ENCODE data around the gene PHLDA3.

The PHLDA3 gene

GRCh38 chr1:201501812-201502510 lies 33.0 kb upstream of the PHLDA3 start (continued):
- TF ChIP-seq ZBTB1 (tag by site-specific recombination; IDR thresholded peaks at IDR 0.05), result 0 out of 2 replicates have a peak, but pooled peaks have one; percentile 54
- TF ChIP-seq ZNF155 (tag by site-specific recombination; IDR thresholded peaks at IDR 0.05), result no peak
- TF ChIP-seq GLI2 (tag by site-specific recombination; IDR thresholded peaks at IDR 0.05; ENCODE audit: borderline replicate concordance, low read depth), result peak; percentile 27; the same call in 1 of the 2 replicates
- no peak for TF ChIP-seq ZNF529 (tag by site-specific recombination; IDR thresholded peaks at IDR 0.05; ENCODE audit: insufficient replicate concordance)
- TF ChIP-seq MZF1 (tag by site-specific recombination; IDR thresholded peaks at IDR 0.05; ENCODE audit: borderline replicate concordance), result peak; percentile 23; the same call in 1 of the 2 replicates
- no peak for TF ChIP-seq ZBTB17 (tag by site-specific recombination; IDR thresholded peaks at IDR 0.05)
- TF ChIP-seq ZNF623 (tag by site-specific recombination; IDR thresholded peaks at IDR 0.05), result peak; percentile 74
- no peak for TF ChIP-seq ZNF48 (tag by site-specific recombination; IDR thresholded peaks at IDR 0.05)
- TF ChIP-seq ZNF341 (tag by site-specific recombination; IDR thresholded peaks at IDR 0.05; ENCODE audit: low read depth), result peak; percentile 19; the same call in 1 of the 2 replicates
- peak; percentile 43; the same call in 1 of the 2 replicates for TF ChIP-seq TSHZ1 (tag by site-specific recombination; IDR thresholded peaks at IDR 0.05; ENCODE audit: borderline replicate concordance)
- TF ChIP-seq ZNF133 (tag by site-specific recombination; IDR thresholded peaks at IDR 0.05), result no peak
- TF ChIP-seq KLF16 (tag by site-specific recombination; IDR thresholded peaks at IDR 0.05), result no peak
- peak; percentile 87 for TF ChIP-seq ZNF266 (tag by site-specific recombination; IDR thresholded peaks at IDR 0.05; ENCODE audit: low read depth)
- no peak for TF ChIP-seq ZNF670 (tag by site-specific recombination; IDR thresholded peaks at IDR 0.05; ENCODE audit: low read depth)
- TF ChIP-seq ZNF530 (tag by site-specific recombination; IDR thresholded peaks at IDR 0.05; ENCODE audit: low read depth), result no peak
- TF ChIP-seq ZNF19 (tag by site-specific recombination; IDR thresholded peaks at IDR 0.05; ENCODE audit: low read depth), result 0 out of 2 replicates have a peak, but pooled peaks have one; percentile 55
- TF ChIP-seq ATF2 (tag by site-specific recombination; IDR thresholded peaks at IDR 0.05; ENCODE audit: low read depth), result no peak
- no peak for TF ChIP-seq ZNF350 (tag by site-specific recombination; IDR thresholded peaks at IDR 0.05)
- no peak for TF ChIP-seq ZNF488 (tag by site-specific recombination; IDR thresholded peaks at IDR 0.05)
- no peak for TF ChIP-seq HOXA7 (CRISPR knock-in tag; IDR thresholded peaks at IDR 0.05; ENCODE audit: borderline replicate concordance)
- TF ChIP-seq ZNF16 (tag by site-specific recombination; IDR thresholded peaks at IDR 0.05; ENCODE audit: low read depth), result no peak
- no peak for TF ChIP-seq ZIC2 (tag by site-specific recombination; IDR thresholded peaks at IDR 0.05)
- TF ChIP-seq OVOL3 (tag by site-specific recombination; IDR thresholded peaks at IDR 0.05), result 0 out of 2 replicates have a peak, but pooled peaks have one; percentile 15
- no peak for TF ChIP-seq ZNF362 (tag by site-specific recombination; IDR thresholded peaks at IDR 0.05)
- no peak for TF ChIP-seq BCL6B (tag by site-specific recombination; IDR thresholded peaks at IDR 0.05)
- peak; percentile 64; the same call in 1 of the 2 replicates for TF ChIP-seq REST (tag by site-specific recombination; IDR thresholded peaks at IDR 0.05)
